Natural killer cell (primary cell): ENCODE results near the gene HMX3. TPM values are rescaled to one million over a fixed set of nuclear protein-coding genes. Genes with fewer than 3 reads are reported as not detected.

Experiments
- ATAC-seq, 3 donors: fragments of 150-1000 bp in 2 of 3; fragments of 200-7000 bp in 1 of 3; cut with Tn5 transposase; 1 replicate in 1 of 3; 2 replicates in 2 of 3; pipeline ENCODE4 v1.10.0; 2021; ENCODE audit warnings: mild to moderate bottlenecking in 2 of 3, moderate library complexity in 2 of 3
- DNase-seq, 2 donors: peaks; one replicate each; pipeline versions ENCODE4 v3.0.0 to v3.0.0-alpha.2; 2013 to 2021; ENCODE audit warnings: mixed read lengths in 1 of 2
- H3K27ac ChIP-seq: one replicate; pipeline ENCODE4 v1.5.1; 2013; ENCODE audit warnings: mild to moderate bottlenecking, low read length
- H3K27me3 ChIP-seq: one replicate; pipeline ENCODE4 v1.6.1; 2013; ENCODE audit warnings: low read length; ENCODE audit not compliant: control insufficient read depth, insufficient read depth
- H3K36me3 ChIP-seq: one replicate; pipeline ENCODE4 v1.6.1; 2013; ENCODE audit warnings: low read length; ENCODE audit not compliant: control insufficient read depth, insufficient read depth
- H3K4me1 ChIP-seq: one replicate; pipeline ENCODE4 v1.6.1; 2013; ENCODE audit warnings: low read length; ENCODE audit not compliant: control insufficient read depth, insufficient read depth
- H3K4me3 ChIP-seq: one replicate; pipeline ENCODE4 v1.5.1; 2013; ENCODE audit warnings: low read length
- H3K9me3 ChIP-seq: one replicate; pipeline ENCODE4 v1.6.1; 2013; ENCODE audit warnings: low read length; ENCODE audit not compliant: control insufficient read depth, insufficient read depth
- H3K27ac Mint-ChIP-seq, 2 donors: one replicate each; pipeline ENCODE4 v1.8.0; 2022; ENCODE audit warnings: mild to moderate bottlenecking in 2 of 2, mixed read lengths in 2 of 2, moderate library complexity in 1 of 2
- H3K27me3 Mint-ChIP-seq, 2 donors: one replicate each; pipeline ENCODE4 v1.8.0; 2022; ENCODE audit warnings: low read depth in 2 of 2, mixed read lengths in 2 of 2
- H3K36me3 Mint-ChIP-seq: one replicate; pipeline ENCODE4 v1.8.0; 2022; ENCODE audit warnings: mixed read lengths
- H3K4me1 Mint-ChIP-seq, 2 donors: one replicate each; pipeline ENCODE4 v1.8.0; 2022; ENCODE audit warnings: mixed read lengths in 2 of 2
- H3K4me3 Mint-ChIP-seq: one replicate; pipeline ENCODE4 v1.8.0; 2022; ENCODE audit warnings: mild to moderate bottlenecking, moderate library complexity, mixed read lengths
- H3K9me3 Mint-ChIP-seq, 2 donors: one replicate each; pipeline ENCODE4 v1.8.0; 2022; ENCODE audit warnings: mixed read lengths in 2 of 2
- WGBS: methylation state at CpG from one replicate; pipeline ENCODE4 v1.1.7; 2013; ENCODE audit warnings: missing lambda C conversion rate; ENCODE audit not compliant: insufficient coverage; 5-methylcytosine and 5-hydroxymethylcytosine counted together
- intact Hi-C: fragments of 100-400 bp; cut with micrococcal nuclease; formaldehyde crosslinking; loops from one replicate; pipeline ENCODE4 v1.14.2; 2022
- total RNA-seq, 4 donors: library from RNA; stranded (reverse); fragments of 120-200 nt in 1 of 4; gene quantifications; one replicate each; pipeline versions ENCODE4 v1.2.3 to v1.2.4, GENCODE V29; 2013 to 2022
- TF ChIP-seq, protein P1 (sequence below): fragments of 200-600 bp; IDR thresholded peaks from one replicate; pipeline ENCODE4 v1.8.0; 2022; ENCODE audit warnings: antibody characterized with exemption

Gene HMX3
- total RNA-seq, 3 donors from 2014 or later (not counting 1 experiment from before 2014, with no cell fraction given), result 0.33 TPM; not detected in 2

DNA sequence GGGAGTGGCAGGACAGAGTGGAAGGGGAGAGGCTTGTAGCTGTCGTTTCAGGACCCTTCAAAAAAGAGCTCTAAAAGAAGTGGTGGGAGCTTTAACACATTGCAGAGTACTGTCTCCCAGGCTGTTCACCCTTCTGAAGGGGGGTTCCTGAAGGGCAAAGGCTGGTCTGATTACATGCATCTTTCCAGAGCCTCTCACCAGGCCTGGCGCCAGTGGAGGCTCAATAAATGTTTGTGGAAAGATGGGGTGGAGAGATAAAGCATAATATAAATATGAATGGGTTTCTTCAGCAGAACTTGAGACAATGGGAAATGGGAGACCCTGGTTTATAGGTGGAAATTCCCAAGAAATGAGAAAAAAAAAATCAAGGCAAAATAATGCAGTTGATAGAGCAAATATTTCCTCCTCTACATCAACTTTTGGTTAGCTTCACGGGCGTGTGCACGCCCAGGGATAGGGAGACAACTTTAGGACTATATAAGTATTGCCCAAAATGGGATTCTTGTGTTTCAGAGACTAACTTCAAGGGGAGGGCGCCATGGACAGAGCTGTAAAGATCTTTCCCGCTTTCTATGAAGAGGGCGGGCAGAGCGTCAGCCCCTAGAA lies 17.8 kb downstream of the HMX3 start:
- 31% methylated on average over 7 of the region's 9 CpGs for WGBS
- Histone ChIP-seq H3K27me3 (peaks cover 41% of the 10 kb centered on the region), H3K4me1 (peaks cover 44% of the 10 kb centered on the region), H3K36me3 (peaks cover 26% of the 10 kb centered on the region), H3K27ac (no peak overlapping the region), H3K9me3 (no peaks in the 10 kb centered on the region), H3K4me3 (peak overlapping the region; percentile 99)
- peaks cover 27% of the 10 kb centered on the region in 2 donors for H3K27me3 Mint-ChIP-seq
- DNase-seq (no peak), ATAC-seq (no peak)
- H3K36me3 Mint-ChIP-seq, result no peaks in the 10 kb centered on the region
- no peaks in the 10 kb centered on the region for H3K9me3 Mint-ChIP-seq
- peak overlapping the region; percentile 96 to 100 for H3K27ac Mint-ChIP-seq
- TF ChIP-seq, protein P1, sequence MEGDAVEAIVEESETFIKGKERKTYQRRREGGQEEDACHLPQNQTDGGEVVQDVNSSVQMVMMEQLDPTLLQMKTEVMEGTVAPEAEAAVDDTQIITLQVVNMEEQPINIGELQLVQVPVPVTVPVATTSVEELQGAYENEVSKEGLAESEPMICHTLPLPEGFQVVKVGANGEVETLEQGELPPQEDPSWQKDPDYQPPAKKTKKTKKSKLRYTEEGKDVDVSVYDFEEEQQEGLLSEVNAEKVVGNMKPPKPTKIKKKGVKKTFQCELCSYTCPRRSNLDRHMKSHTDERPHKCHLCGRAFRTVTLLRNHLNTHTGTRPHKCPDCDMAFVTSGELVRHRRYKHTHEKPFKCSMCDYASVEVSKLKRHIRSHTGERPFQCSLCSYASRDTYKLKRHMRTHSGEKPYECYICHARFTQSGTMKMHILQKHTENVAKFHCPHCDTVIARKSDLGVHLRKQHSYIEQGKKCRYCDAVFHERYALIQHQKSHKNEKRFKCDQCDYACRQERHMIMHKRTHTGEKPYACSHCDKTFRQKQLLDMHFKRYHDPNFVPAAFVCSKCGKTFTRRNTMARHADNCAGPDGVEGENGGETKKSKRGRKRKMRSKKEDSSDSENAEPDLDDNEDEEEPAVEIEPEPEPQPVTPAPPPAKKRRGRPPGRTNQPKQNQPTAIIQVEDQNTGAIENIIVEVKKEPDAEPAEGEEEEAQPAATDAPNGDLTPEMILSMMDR, result no peak
- peak overlapping the region; percentile 99 for H3K4me3 Mint-ChIP-seq
- peaks cover 51 to 58% of the 10 kb centered on the region in 2 donors for H3K4me1 Mint-ChIP-seq
- intact Hi-C loops, result loop anchor here (1.0 kb wide), 1 partner anchor 145 kb away; the partner anchor contains the start of gene IKZF5

DNA sequence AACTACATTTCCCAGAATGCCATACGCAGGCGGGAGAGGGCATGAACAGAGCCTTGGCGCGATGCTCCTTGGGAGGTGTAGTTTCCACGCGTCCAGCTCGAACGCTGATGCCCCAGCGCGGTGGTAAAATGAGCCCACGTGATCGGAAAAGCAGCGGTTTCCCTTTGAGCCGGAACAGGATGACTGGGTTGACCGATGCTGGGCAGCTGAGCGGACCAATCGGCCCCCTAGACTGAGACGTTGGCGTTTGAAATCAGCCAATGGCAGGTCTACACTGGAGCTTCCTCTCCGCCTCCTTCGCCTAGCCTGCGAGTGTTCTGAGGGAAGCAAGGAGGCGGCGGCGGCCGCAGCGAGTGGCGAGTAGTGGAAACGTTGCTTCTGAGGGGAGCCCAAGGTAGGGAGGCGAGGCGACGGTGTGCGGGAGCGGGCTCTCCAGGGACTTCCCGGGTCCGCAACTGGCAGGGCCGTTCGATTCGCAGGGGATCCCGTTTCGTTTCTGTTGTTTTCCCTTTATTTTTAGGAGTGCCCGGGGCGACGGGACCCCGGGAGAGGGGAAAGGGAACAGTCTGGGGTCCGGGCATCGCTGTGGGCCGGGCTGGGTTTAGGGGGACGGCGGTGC lies 18.4 kb downstream of the HMX3 start, which contains the start of gene BUB3:
Gene BUB3, plus strand, starts transcription at position 311 of the 619 bp plus-strand sequence. CDS start 516 bp downstream, outside the sequence.
- no peaks in the 10 kb centered on the region for H3K9me3 ChIP-seq
- peaks cover 35% of the 10 kb centered on the region for H3K27me3 ChIP-seq
- peak within 1 kb of the TSS; percentile 93 for H3K27ac ChIP-seq
- intact Hi-C loops, result loop anchor here (1.0 kb wide), 1 partner anchor 146 kb away; the partner anchor contains the start of gene IKZF5
- H3K27ac Mint-ChIP-seq, result peak within 1 kb of the TSS; percentile 96 to 100
- H3K4me1 ChIP-seq, result peaks cover 38% of the 10 kb centered on the region
- H3K4me3 Mint-ChIP-seq, result peak within 1 kb of the TSS; percentile 99
- peak; percentile 89 to 99 for DNase-seq
- peak; percentile 88 to 97 (median 92) for ATAC-seq
- peaks cover 31% of the 10 kb centered on the region for H3K36me3 ChIP-seq
- no peaks in the 10 kb centered on the region for H3K36me3 Mint-ChIP-seq
- H3K27me3 Mint-ChIP-seq, result peaks cover 21 to 22% of the 10 kb centered on the region in 2 donors
- WGBS, result under 1% methylated on average over 50 of the region's 50 CpGs
- H3K4me3 ChIP-seq, result peak within 1 kb of the TSS; percentile 99
- peaks cover 51 to 59% of the 10 kb centered on the region in 2 donors for H3K4me1 Mint-ChIP-seq
- no peaks in the 10 kb centered on the region for H3K9me3 Mint-ChIP-seq
- TF ChIP-seq, protein P1, result no peak

DNA sequence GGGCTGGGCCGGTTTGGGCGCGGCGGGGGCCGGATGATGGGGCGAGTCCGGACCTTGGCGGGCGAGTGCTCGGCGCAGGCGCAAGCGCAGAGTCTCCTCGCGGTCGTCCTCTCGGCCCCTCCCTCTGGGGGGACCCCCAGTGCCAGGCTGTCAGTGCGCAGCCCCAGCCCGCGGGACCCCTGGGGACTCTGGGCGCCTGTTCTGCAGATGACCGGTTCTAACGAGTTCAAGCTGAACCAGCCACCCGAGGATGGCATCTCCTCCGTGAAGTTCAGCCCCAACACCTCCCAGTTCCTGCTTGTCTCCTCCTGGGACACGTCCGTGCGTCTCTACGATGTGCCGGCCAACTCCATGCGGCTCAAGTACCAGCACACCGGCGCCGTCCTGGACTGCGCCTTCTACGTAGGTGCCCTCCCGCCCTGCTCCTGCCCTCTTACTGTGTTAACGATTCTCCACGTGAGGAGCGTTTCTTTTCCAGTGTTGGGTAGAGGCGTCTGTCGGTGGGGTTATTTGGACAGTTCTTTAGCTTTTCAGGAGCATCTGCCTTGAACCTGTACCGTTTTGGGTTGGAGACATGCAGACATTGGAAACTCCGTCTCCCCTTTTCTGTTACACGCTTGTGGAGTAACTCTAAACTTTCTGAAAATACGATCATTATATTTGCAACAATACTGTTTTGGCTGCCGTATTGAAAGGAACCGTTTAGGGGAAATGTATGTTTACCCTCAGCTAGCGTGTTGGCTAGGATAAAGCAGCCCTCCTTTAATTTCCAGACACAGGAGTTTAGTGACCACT lies 19.1 kb downstream of the HMX3 start:
- WGBS, result 9% methylated on average over 49 of the region's 49 CpGs
- intact Hi-C loops, result loop anchor here (1.0 to 5.0 kb wide), 2 partner anchors 87 to 147 kb away; partner anchors contain the start of gene IKZF5
- Mint-ChIP-seq H3K36me3 (no peaks in the 10 kb centered on the region), H3K4me1 (peaks cover 56 to 57% of the 10 kb centered on the region in 2 donors), H3K27me3 (peaks cover 19% of the 10 kb centered on the region in 2 donors), H3K27ac (peak overlapping the region; percentile 96 to 100), H3K9me3 (no peaks in the 10 kb centered on the region), H3K4me3 (peak overlapping the region; percentile 99)
- H3K4me1 ChIP-seq, result peaks cover 31% of the 10 kb centered on the region
- TF ChIP-seq, protein P1, result no peak
- ATAC-seq (peak; percentile 32 to 42 (median 37)), DNase-seq (peak; percentile 21 to 57)
- peaks cover 31% of the 10 kb centered on the region for H3K36me3 ChIP-seq
- peaks cover 30% of the 10 kb centered on the region for H3K27me3 ChIP-seq
- no peaks in the 10 kb centered on the region for H3K9me3 ChIP-seq
- H3K27ac ChIP-seq, result peak overlapping the region; percentile 93
- H3K4me3 ChIP-seq, result peak overlapping the region; percentile 99
